Measurements from ENCODE around the gene NDUFC1. TPM values are rescaled to one million over a fixed set of nuclear protein-coding genes. Genes with fewer than 3 reads are reported as not detected.

The NDUFC1 gene
- total and polyA plus RNA-seq, 9 of the 15 experiments (the other 6 are each of a cell fraction or from before 2014, with no cell fraction given) = 58.9 to 378 (median 120) TPM

GRCh38 chr4:139314047-139314800 lies 11.9 kb upstream of the NDUFC1 start:
- peak; percentile 23; the same call in 2 of the 3 replicates for ATAC-seq
- peaks cover 11 to 17% of the 10 kb centered on the region in 2 experiments; a peak in 4 of 5 replicates for H3K4me1 ChIP-seq (replicated peaks in 1 of 2; ENCODE audit: control insufficient read depth in 2 of 2, insufficient read depth in 2 of 2, low read length in 2 of 2)
- intact Hi-C loops (cut with micrococcal nuclease) = no loop called here

More at GRCh38 chr4:139314047-139314800, 11.9 kb upstream of the NDUFC1 start:
- peaks cover 42% of the 10 kb centered on the region for H3K36me3 ChIP-seq (ENCODE audit: control insufficient read depth, insufficient read depth, low read length)
- FAIRE-seq (no peak), DNase-seq (ENCODE audit: extremely low read depth in 1 of 4, low spot score in 3 of 4) (no peak)
- 0 out of 2 replicates have a peak overlapping the region, but pooled peaks have one; percentile 33 for H3K4me2 ChIP-seq (ENCODE audit: insufficient read depth, low read length)
- no peak for TF ChIP-seq TCF15 (CRISPR knock-in tag; IDR thresholded peaks at IDR 0.05)
- TF ChIP-seq ILF3 (IDR thresholded peaks at IDR 0.05; ENCODE audit: borderline replicate concordance) = no peak
- no peak for TF ChIP-seq ZNF644 (tag; IDR thresholded peaks at IDR 0.05; ENCODE audit: low read depth)
- no peak for TF ChIP-seq ZC3H8 (IDR thresholded peaks at IDR 0.05)
- TF ChIP-seq ZNF217 (CRISPR knock-in tag; IDR thresholded peaks at IDR 0.05) = no peak
- no peak for TF ChIP-seq ZNF224 (CRISPR knock-in tag; IDR thresholded peaks at IDR 0.05)
- no peak for TF ChIP-seq GTF3C2 (IDR thresholded peaks at IDR 0.05; ENCODE audit: borderline replicate concordance, extremely low read depth, insufficient read length)
- no peaks in the 10 kb centered on the region for H3K27me3 ChIP-seq (ENCODE audit: control insufficient read depth in 2 of 2, insufficient read depth in 2 of 2, low read length in 2 of 2)
- POLR2A ChIA-PET = interaction anchor here (1.1 kb wide), 1 partner anchor 13 kb away, joined by 3 read pairs; the partner anchor contains the start of gene NAA15
- no peaks in the 10 kb centered on the region; the same call in 1 of the 2 replicates for H4K20me1 ChIP-seq (replicated peaks; ENCODE audit: control insufficient read depth, insufficient read depth, low read length)
- 85% methylated on average over 4 of the region's 4 CpGs for WGBS (ENCODE audit: insufficient coverage, low coverage, missing lambda C conversion rate)
- H3K27ac ChIP-seq (ENCODE audit: extremely low read depth, low read depth, low read length) = peak overlapping the region; percentile 35; the same call in 1 of the 3 replicates
- H3K9me3 ChIP-seq (replicated peaks; ENCODE audit: control insufficient read depth, insufficient read depth, low read depth, low read length) = peaks cover 3% of the 10 kb centered on the region; the same call in 1 of the 2 replicates
- H3K4me3 ChIP-seq = no peak overlapping the region
- H3K79me2 ChIP-seq (ENCODE audit: control insufficient read depth, insufficient read depth, low read length) = peaks cover 99% of the 10 kb centered on the region
- no peak overlapping the region for H3K9ac ChIP-seq (ENCODE audit: insufficient read depth in 1 of 2, low read depth in 2 of 2, low read length in 2 of 2)
- BruUV-seq (replicated peaks) = no TSS peak
- no peak overlapping the region for H2AFZ ChIP-seq (ENCODE audit: low read depth, low read length)
- in situ Hi-C loops (cut with MboI) = no loop called here
- CTCF ChIA-PET (ENCODE audit: low intra/inter-chr PET ratio) = no interaction called here
- H3K9me1 ChIP-seq (ENCODE audit: control insufficient read depth, insufficient read depth, low read length) = no peaks in the 10 kb centered on the region

All from K562 (cell line).